Measurements from ENCODE around the gene MARCHF10. TPM values are rescaled to one million over a fixed set of nuclear protein-coding genes. Genes with fewer than 3 reads are reported as not detected.
A peak's percentile ranks its signal among the peaks of the same experiment; 100 is the strongest.

The MARCHF10 gene
- total RNA-seq, 1 donor from 2014 or later, result 5.1 TPM

DNA sequence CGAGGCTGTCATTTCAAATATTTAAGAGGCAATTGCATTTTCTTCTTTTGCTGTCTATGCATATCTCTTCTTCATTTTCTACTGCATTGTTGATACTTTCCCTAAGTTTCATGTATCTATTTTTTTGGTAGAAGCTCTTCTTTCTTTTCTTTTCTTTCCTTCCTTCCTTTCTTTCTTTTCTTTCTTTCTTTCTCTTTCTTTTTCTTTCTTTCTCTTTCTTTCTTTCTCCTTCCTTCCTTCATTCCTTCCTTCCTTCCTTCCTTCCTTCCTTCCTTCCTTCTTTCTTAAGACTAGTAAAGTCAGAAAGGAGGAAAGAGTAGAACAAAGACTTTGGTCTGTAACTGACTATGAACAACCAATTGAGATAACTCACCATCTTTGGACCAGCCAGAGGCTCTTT lies 146.8 kb downstream of the MARCHF10 start:
- intact Hi-C loops (cut with DNase I), result no loop called here
- peaks cover 11% of the 10 kb centered on the region for H3K9me3 ChIP-seq
- H3K36me3 ChIP-seq, result peaks cover 11% of the 10 kb centered on the region
- peaks cover 10% of the 10 kb centered on the region for H3K4me1 ChIP-seq
- no peak overlapping the region for H3K27ac ChIP-seq
- TF ChIP-seq, protein P1, sequence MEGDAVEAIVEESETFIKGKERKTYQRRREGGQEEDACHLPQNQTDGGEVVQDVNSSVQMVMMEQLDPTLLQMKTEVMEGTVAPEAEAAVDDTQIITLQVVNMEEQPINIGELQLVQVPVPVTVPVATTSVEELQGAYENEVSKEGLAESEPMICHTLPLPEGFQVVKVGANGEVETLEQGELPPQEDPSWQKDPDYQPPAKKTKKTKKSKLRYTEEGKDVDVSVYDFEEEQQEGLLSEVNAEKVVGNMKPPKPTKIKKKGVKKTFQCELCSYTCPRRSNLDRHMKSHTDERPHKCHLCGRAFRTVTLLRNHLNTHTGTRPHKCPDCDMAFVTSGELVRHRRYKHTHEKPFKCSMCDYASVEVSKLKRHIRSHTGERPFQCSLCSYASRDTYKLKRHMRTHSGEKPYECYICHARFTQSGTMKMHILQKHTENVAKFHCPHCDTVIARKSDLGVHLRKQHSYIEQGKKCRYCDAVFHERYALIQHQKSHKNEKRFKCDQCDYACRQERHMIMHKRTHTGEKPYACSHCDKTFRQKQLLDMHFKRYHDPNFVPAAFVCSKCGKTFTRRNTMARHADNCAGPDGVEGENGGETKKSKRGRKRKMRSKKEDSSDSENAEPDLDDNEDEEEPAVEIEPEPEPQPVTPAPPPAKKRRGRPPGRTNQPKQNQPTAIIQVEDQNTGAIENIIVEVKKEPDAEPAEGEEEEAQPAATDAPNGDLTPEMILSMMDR (IDR thresholded peaks at IDR 0.05), result no peak
- H3K4me3 ChIP-seq, result no peak overlapping the region
- no peaks in the 10 kb centered on the region for H3K27me3 ChIP-seq (ENCODE audit: low read depth)
- no peak for ATAC-seq
- no peak for DNase-seq

DNA sequence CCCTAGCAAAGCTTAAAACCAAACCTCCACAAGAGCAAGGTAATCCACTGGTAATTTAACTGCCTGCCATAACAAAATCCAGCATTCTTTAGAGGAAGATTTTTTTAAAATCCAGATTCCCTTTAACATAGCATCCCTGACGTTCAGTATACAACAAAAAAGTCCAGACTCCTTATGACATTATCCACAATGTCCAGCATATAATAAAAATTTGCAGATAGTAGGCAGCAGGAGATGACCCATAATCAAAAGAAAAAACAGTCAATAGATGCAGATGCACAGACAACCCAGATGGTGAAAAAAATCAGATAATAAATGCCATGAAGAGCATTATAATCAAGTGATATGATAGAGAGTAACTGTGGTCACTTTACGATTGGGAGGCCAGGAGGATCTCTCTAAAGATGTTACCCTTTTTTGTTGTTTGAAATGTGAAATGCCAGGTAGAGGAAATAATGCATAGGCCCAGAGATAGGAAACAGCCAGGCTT lies 147.4 kb downstream of the MARCHF10 start:
- Histone ChIP-seq H3K27ac (no peak overlapping the region), H3K4me1 (peaks cover 16% of the 10 kb centered on the region), H3K9me3 (peaks cover 11% of the 10 kb centered on the region), H3K4me3 (no peak overlapping the region), H3K27me3 (ENCODE audit: low read depth) (no peaks in the 10 kb centered on the region), H3K36me3 (peaks cover 6% of the 10 kb centered on the region)
- ATAC-seq, result no peak
- no peak for DNase-seq
- TF ChIP-seq, protein P1 (IDR thresholded peaks at IDR 0.05), result no peak
- intact Hi-C loops (cut with DNase I), result no loop called here

DNA sequence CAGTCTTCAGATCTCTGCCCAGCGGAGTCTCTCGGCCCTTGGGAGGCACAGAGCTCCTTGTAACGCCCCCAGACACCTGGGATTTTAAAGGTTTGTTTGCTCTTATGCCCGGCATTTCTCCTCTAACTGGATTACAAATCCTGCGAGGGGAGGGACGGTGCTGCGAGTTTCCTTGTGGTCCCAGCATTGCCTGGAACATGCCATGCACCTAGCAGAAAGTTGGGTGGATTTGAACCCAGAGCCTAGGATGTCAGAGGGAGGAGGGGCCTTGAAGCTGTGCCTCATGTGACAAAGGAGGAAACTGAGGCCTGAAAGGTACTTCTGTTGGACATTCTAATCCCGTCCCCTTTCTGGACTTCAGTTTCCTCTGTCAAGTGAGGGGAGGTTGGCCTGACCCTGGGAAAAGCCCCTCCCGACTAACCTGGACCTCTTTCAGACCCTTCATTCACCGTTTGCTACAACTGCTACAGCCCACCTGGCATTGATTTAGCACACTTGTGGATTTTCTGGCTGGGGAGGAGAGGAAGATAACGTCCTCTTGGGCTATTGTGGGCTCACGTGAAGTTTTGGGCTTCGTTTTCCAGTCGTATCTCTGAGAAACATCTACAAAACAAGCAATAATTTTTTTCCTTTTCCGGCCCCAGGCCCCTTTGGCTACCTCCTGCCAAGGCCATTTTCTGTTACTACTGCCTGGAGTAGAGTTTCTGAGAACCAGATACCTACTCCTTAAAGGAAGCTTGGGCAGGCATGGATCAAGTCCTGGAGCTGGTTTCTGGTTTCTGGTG lies 149.8 kb downstream of the MARCHF10 start:
- Histone ChIP-seq H3K4me1 (peaks cover 31% of the 10 kb centered on the region), H3K4me3 (no peak overlapping the region), H3K27me3 (ENCODE audit: low read depth) (no peaks in the 10 kb centered on the region), H3K9me3 (peaks cover 11% of the 10 kb centered on the region), H3K36me3 (no peaks in the 10 kb centered on the region), H3K27ac (no peak overlapping the region)
- DNase-seq, result peak; percentile 24
- TF ChIP-seq, protein P1 (IDR thresholded peaks at IDR 0.05), result no peak
- no peak for ATAC-seq
- intact Hi-C loops (cut with DNase I), result no loop called here

DNA sequence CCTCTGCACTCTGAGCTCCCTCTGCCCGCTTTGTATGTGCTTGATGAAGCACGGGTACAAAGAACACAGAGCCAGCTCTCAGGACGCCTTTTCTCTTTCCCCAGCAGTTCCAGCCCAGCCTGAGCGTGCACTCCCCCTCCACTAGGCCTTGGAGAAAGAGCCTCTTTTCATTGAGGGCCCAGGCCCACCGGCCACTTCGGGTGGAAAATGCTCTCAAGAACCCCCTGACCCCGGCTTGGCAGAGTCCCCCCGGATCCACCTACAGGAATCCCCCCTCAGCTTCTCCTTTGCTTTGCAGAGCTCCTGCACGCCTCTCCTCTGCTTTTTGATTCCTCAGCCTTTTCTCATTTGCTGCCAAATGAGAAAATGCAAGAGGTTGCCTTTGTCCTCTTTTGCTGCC lies 150.4 kb downstream of the MARCHF10 start:
- TF ChIP-seq, protein P1 (IDR thresholded peaks at IDR 0.05), result no peak

DNA sequence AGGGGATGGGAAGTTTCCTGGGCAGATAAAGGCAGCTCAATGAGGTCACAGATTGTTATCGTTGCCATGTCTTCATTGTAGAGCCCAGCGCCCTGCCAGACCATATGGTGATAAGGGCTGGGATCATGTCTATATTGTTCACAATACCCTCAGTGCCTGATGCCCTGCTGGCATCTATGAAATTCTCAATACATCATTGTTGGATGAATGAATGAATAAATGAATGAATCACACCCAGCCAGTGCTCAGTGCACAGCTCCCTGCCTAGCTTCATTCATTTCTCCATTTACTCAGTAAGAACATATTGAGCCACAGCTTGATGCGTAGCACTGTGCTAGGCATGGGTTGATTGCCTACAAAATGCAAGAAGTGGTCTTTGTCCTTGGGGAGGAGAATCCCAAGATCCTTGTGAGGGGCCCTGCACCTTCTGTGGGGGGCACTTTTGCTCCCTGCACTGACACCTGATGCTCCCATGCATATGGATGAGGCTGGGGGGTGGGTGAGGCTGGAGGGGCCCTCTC lies 150.9 kb downstream of the MARCHF10 start:
- peaks cover 11% of the 10 kb centered on the region for H3K9me3 ChIP-seq
- no peaks in the 10 kb centered on the region for H3K27me3 ChIP-seq (ENCODE audit: low read depth)
- DNase-seq (no peak), ATAC-seq (no peak)
- TF ChIP-seq, protein P1 (IDR thresholded peaks at IDR 0.05), result no peak
- H3K36me3 ChIP-seq, result no peaks in the 10 kb centered on the region
- intact Hi-C loops (cut with DNase I), result no loop called here
- H3K4me1 ChIP-seq, result peaks cover 40% of the 10 kb centered on the region
- no peak overlapping the region for H3K4me3 ChIP-seq
- H3K27ac ChIP-seq, result no peak overlapping the region

More for the DNA sequence above, 150.4 kb downstream of the MARCHF10 start:
- intact Hi-C loops (cut with DNase I), result no loop called here
- ATAC-seq (no peak), DNase-seq (peak; percentile 31)
- Histone ChIP-seq H3K9me3 (peaks cover 11% of the 10 kb centered on the region), H3K36me3 (no peaks in the 10 kb centered on the region), H3K27me3 (ENCODE audit: low read depth) (no peaks in the 10 kb centered on the region), H3K27ac (no peak overlapping the region), H3K4me1 (peaks cover 38% of the 10 kb centered on the region), H3K4me3 (no peak overlapping the region)
